ENCODE results near the gene BAIAP3.

GRCh38 chr16:1318268-1318545, 15.2 kb upstream of the BAIAP3 start:
- no peak for TF ChIP-seq CEBPB (IDR thresholded peaks at IDR 0.05; ENCODE audit: low read depth)
- no peak for TF ChIP-seq CTCF (IDR thresholded peaks at IDR 0.05 in 2 of 3, conservative IDR thresholded peaks at IDR 0.05 in 1 of 3; ENCODE audit: borderline replicate concordance in 1 of 3, insufficient read depth in 1 of 3, low read depth in 2 of 3, low read length in 2 of 3)
- TF ChIP-seq ZBTB33 (IDR thresholded peaks at IDR 0.05; ENCODE audit: extremely low read depth, insufficient replicate concordance, low read length) = no peak
- no peak for TF ChIP-seq ELF1 (IDR thresholded peaks at IDR 0.05; ENCODE audit: borderline replicate concordance, low read depth)
- no peak for TF ChIP-seq SRF (IDR thresholded peaks at IDR 0.05; ENCODE audit: low read depth)
